HepG2 (cell line): ENCODE measurements around the gene KRT71. TPM values are rescaled to one million over a fixed set of nuclear protein-coding genes. Genes with fewer than 3 reads are reported as not detected.

Experiments used
- ATAC-seq: fragments of 200-7000 bp; cut with Tn5 transposase; 3 replicates; pipeline ENCODE4 v1.9.1; 2020; ENCODE audit warnings: mild to moderate bottlenecking, moderate library complexity
- BruUV-seq: library from RNA; stranded (reverse); fragments of 400-500 nt; replicated peaks from 2 replicates; lab custom pipeline; 2021; lab: Mats Ljungman, UMichigan
- CTCF ChIA-PET: fragments of 300-600 bp; formaldehyde crosslinking; extraction: SDS; loops from one replicate; lab custom pipeline; 2021; ENCODE audit warnings: low total read pairs, inconsistent platforms, low intra/inter-chr PET ratio; lab: Yijun Ruan, JAX
- POLR2A ChIA-PET: fragments of 350-600 bp; sonication (Branson Sonifier 250); formaldehyde crosslinking; loops from one replicate; lab custom pipeline; 2020; ENCODE audit warnings: antibody characterized with exemption, inconsistent platforms; lab: Yijun Ruan, JAX
- DNase-seq: peaks from one replicate; pipeline ENCODE4 v3.0.0-alpha.2; 2015; ENCODE audit warnings: low spot score
- FAIRE-seq: peaks from 3 replicates; lab custom pipeline; 2011; peaks lifted over from hg19 to GRCh38; lab: Jason Lieb, UNC
- H2AFZ ChIP-seq: one replicate; pipeline ENCODE4 v1.6.1; 2011; ENCODE audit warnings: low read length, inconsistent platforms
- H3K27ac ChIP-seq: fragments of 300-600 bp; 3 replicates; pipeline ENCODE4 v1.8.0; 2011; ENCODE audit warnings: mixed run types, mild to moderate bottlenecking, mixed read lengths, low read length, inconsistent platforms; ENCODE audit not compliant: insufficient read depth; ENCODE audit errors: extremely low read length
- H3K27me3 ChIP-seq, 2 experiments: fragments of 200-600 bp in 1 of 2; 2 replicates in 1 of 2; 3 replicates in 1 of 2; pipeline versions ENCODE4 v1.6.0 to v1.8.0; 2011; ENCODE audit warnings: low read length in 2 of 2, mild to moderate bottlenecking in 2 of 2, moderate library complexity in 2 of 2, inconsistent platforms in 1 of 2; ENCODE audit not compliant: insufficient read depth in 2 of 2, control insufficient read depth in 1 of 2
- H3K36me3 ChIP-seq, 2 experiments: fragments of 200-600 bp in 1 of 2; replicated peaks in 1 of 2; 2 replicates in 1 of 2; 3 replicates in 1 of 2; pipeline versions ENCODE4 v1.5.1 to v1.8.0; 2011; ENCODE audit warnings: low read length in 2 of 2, inconsistent platforms in 1 of 2; ENCODE audit not compliant: insufficient read depth in 2 of 2, control insufficient read depth in 1 of 2
- H3K4me1 ChIP-seq: 2 replicates; pipeline ENCODE4 v1.5.1; 2012; ENCODE audit warnings: low read length, inconsistent platforms; ENCODE audit not compliant: insufficient read depth
- H3K4me2 ChIP-seq: 2 replicates; pipeline ENCODE4 v1.6.0; 2011; ENCODE audit warnings: low read depth, low read length, inconsistent platforms
- H3K4me3 ChIP-seq, 3 experiments: fragments of 200-600 bp in 1 of 3; sonication (generic), shearing (Covaris generic) in 1 of 3; replicated peaks in 1 of 3; 2 replicates each; pipeline ENCODE4 v1.5.1; 2011 to 2016; ENCODE audit warnings: low read length in 3 of 3, inconsistent platforms in 2 of 3, low read depth in 2 of 3, mild to moderate bottlenecking in 2 of 3, control low read depth in 1 of 3, mixed read lengths in 1 of 3; ENCODE audit not compliant: insufficient read depth in 1 of 3
- H3K79me2 ChIP-seq: one replicate; pipeline ENCODE4 v1.6.1; 2011; ENCODE audit warnings: low read length, inconsistent platforms; ENCODE audit not compliant: insufficient read depth
- H3K9ac ChIP-seq: 2 replicates; pipeline ENCODE4 v1.6.0; 2011; ENCODE audit warnings: mild to moderate bottlenecking, low read depth, low read length, inconsistent platforms; ENCODE audit not compliant: insufficient read depth
- H3K9me3 ChIP-seq: 2 replicates; pipeline ENCODE4 v1.5.1; 2012; ENCODE audit warnings: mild to moderate bottlenecking, low read length
- H4K20me1 ChIP-seq: 2 replicates; pipeline ENCODE4 v1.6.0; 2011; ENCODE audit warnings: inconsistent platforms, mild to moderate bottlenecking, low read length, moderate library complexity; ENCODE audit not compliant: insufficient read depth
- ESRRA ChIP-seq: sonication (generic); formaldehyde crosslinking; IDR thresholded peaks from 2 replicates; pipeline ENCODE4 v1.5.1; 2020; ENCODE audit warnings: mild to moderate bottlenecking, low read depth, missing genetic modification reagents
- KDM5B ChIP-seq: sonication (generic); formaldehyde crosslinking; IDR thresholded peaks from 2 replicates; pipeline ENCODE4 v1.4.0; 2020; ENCODE audit warnings: missing genetic modification reagents, mild to moderate bottlenecking, borderline replicate concordance
- PCBP1 ChIP-seq: fragments of 200-400 bp; formaldehyde crosslinking; IDR thresholded peaks from 2 replicates; pipeline ENCODE4 v1.6.1; 2017; ENCODE audit warnings: mild to moderate bottlenecking, low read depth, low read length, borderline replicate concordance
- SMC3 ChIP-seq: IDR thresholded peaks from 2 replicates; pipeline ENCODE4 v1.6.1; 2011; ENCODE audit warnings: low read length, improper control_type of control experiment
- SUZ12 ChIP-seq: fragments of 150-350 bp; IDR thresholded peaks from 2 replicates; pipeline ENCODE4 v1.6.1; 2014; ENCODE audit warnings: low read depth, low read length
- THRA ChIP-seq: sonication (generic); formaldehyde crosslinking; IDR thresholded peaks from 2 replicates; pipeline ENCODE4 v1.4.0; 2020; ENCODE audit warnings: missing genetic modification reagents, borderline replicate concordance
- ZKSCAN8 ChIP-seq: IDR thresholded peaks from 2 replicates; pipeline ENCODE4 v1.6.1; 2016; ENCODE audit warnings: borderline replicate concordance, missing genetic modification reagents, missing compliant biosample characterization
- ZNF136 ChIP-seq: sonication (generic); formaldehyde crosslinking; IDR thresholded peaks from 2 replicates; pipeline ENCODE4 v1.8.1; 2022; ENCODE audit warnings: low read depth, mild to moderate bottlenecking, moderate library complexity, missing genetic modification reagents
- ZNF251 ChIP-seq: sonication (generic); formaldehyde crosslinking; IDR thresholded peaks from 2 replicates; pipeline ENCODE4 v1.9.0; 2021; ENCODE audit warnings: mild to moderate bottlenecking, missing genetic modification reagents
- ZNF276 ChIP-seq: sonication (generic); formaldehyde crosslinking; IDR thresholded peaks from 2 replicates; pipeline ENCODE4 v1.4.0; 2020; ENCODE audit warnings: mild to moderate bottlenecking, low read depth, missing genetic modification reagents
- ZNF883 ChIP-seq: sonication (generic); formaldehyde crosslinking; IDR thresholded peaks from 2 replicates; pipeline ENCODE4 v1.5.1; 2020; ENCODE audit warnings: mild to moderate bottlenecking, missing genetic modification reagents; ENCODE audit errors: not compliant biosample characterization
- WGBS: methylation state at CpG from one replicate; pipeline ENCODE4 v1.1.6; 2017; ENCODE audit warnings: low lambda C conversion rate; 5-methylcytosine and 5-hydroxymethylcytosine counted together
- in situ Hi-C: cut with HindIII; loops from 2 replicates; pipeline ENCODE4 v1.10.0; 2017; ENCODE audit warnings: low pct_unique_long_range_greater_than_20kb; ENCODE audit not compliant: extremely low pct_ligation_motif_present
- intact Hi-C: fragments of 100-400 bp; cut with micrococcal nuclease; formaldehyde crosslinking; loops from one replicate; pipeline ENCODE4 v1.10.0; 2022; ENCODE audit not compliant: unreplicated experiment
- polyA plus RNA-seq, 8 experiments: library from polyadenylated mRNA; depleted of rRNA in 3 of 8; stranded (reverse) in 7 of 8; unstranded in 1 of 8; fragments of >200 nt; fragmentation: Illumina TruSeq in 4 of 8; extraction: Trizol in 4 of 8; gene quantifications; 2 replicates each; pipeline versions ENCODE4 v1.2.1 to v1.2.3, GENCODE V29; 2011 to 2016; ENCODE audit warnings: low read depth in 4 of 8, missing spikeins in 1 of 8, mixed read lengths in 1 of 8; ENCODE audit not compliant: insufficient read depth in 1 of 8
- total RNA-seq, 5 experiments: library from RNA; depleted of rRNA; stranded (reverse); fragments of >200 nt; fragmentation: Illumina TruSeq; extraction: Trizol; gene quantifications; 2 replicates each; pipeline ENCODE4 v1.2.3, GENCODE V29; 2016; ENCODE audit warnings: low read depth in 1 of 5

The KRT71 gene
- total and polyA plus RNA-seq, 2 of the 13 experiments (the other 11 are each of a cell fraction or from before 2014, with no cell fraction given), result not detected

DNA sequence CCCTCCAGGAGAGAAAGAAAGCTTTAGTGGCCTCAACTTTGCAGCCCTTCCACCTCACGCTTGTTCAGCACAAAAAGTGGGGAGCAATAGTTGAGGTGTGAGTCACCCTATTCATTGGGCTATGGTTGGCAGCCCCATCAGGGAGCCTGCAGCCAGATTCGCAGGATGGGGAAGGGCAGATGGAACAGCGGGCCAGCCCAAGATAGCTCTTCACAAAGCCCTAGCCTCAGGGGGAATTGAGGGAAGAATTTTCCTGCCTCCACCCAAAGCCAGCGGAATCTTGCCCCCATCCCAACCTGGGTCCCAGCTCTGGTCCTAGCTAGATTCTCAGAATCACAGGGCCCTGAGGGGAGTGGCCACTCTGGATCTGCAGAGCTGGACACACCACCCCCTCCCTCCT is 29.1 kb downstream of the KRT71 start:
- ATAC-seq (no peak), DNase-seq (no peak), FAIRE-seq (no peak)
- Histone ChIP-seq H3K4me2 (no peak overlapping the region), H3K9me3 (no peaks in the 10 kb centered on the region), H2AFZ (no peak overlapping the region), H3K79me2 (no peaks in the 10 kb centered on the region), H3K27me3 (peaks cover 6 to 8% of the 10 kb centered on the region in 2 experiments; a peak in 3 of 5 replicates), H3K36me3 (no peaks in the 10 kb centered on the region), H3K4me1 (no peaks in the 10 kb centered on the region), H3K27ac (no peak overlapping the region), H4K20me1 (no peaks in the 10 kb centered on the region), H3K4me3 (no peak overlapping the region), H3K9ac (no peak overlapping the region)
- intact Hi-C loops, result no loop called here
- in situ Hi-C loops, result no loop called here
- TF ChIP-seq PCBP1 (no peak), KDM5B (CRISPR knock-in tag) (no peak), THRA (no peak)
- CTCF ChIA-PET, result no interaction called here
- BruUV-seq, result no TSS peak
- WGBS, result 0% methylated on average over 1 of the region's 4 CpGs
- POLR2A ChIA-PET, result no interaction called here

DNA sequence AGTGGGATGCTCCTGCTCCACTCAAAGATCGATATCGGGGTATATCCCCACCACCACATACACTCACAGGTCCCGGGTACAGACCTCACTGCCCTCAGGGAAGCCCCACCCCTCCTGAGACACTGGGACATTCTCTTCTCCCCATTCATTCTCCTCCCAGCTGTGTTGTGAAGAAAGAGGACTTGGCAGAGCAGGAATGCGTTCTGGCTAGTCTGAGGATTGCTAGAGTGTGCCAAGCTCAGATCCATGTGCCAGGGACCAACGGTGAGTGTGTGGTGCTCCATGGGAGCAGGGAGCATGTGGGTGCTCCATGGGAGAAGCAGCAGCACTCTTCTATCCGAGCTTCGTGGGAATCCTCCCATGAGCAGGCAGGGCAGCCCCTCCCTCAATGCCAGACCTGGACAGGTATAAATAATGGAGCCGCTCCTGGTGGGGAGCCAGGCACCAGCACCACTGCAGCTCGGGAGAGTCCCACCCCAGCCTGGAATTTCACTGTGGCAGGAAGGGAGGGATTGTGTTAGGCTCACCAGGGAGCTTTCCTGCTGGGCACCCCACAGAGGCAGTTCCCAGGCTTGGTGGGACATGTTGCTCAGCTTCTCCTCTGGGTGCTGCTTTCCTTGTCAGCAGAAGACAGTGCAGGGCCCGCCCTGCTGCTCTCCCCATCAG is 30.5 kb downstream of the KRT71 start:
- H3K9me3 ChIP-seq, result no peaks in the 10 kb centered on the region
- no peak for TF ChIP-seq ESRRA (CRISPR knock-in tag)
- no peak for TF ChIP-seq ZNF136 (CRISPR knock-in tag)
- TF ChIP-seq ZNF276, result no peak
- no peak for TF ChIP-seq ZNF251 (CRISPR knock-in tag)
- no peak for TF ChIP-seq SUZ12
- no peak for TF ChIP-seq ZKSCAN8 (CRISPR knock-in tag)
- no peak for TF ChIP-seq SMC3
- no peak for TF ChIP-seq ZNF883
- TF ChIP-seq, all 625 proteins: peak for 0
- ATAC-seq (no peak), FAIRE-seq (no peak), DNase-seq (no peak)
- WGBS, result 5% methylated on average over 4 of the region's 10 CpGs
- no peak overlapping the region for H3K27ac ChIP-seq
- in situ Hi-C loops (no loop called here), intact Hi-C loops (no loop called here)
- H2AFZ ChIP-seq, result no peak overlapping the region
- H3K4me1 ChIP-seq, result no peaks in the 10 kb centered on the region
- H3K4me3 ChIP-seq, result no peak overlapping the region
- peaks cover 4 to 8% of the 10 kb centered on the region in 2 experiments; a peak in 2 of 5 replicates for H3K27me3 ChIP-seq
- H3K9ac ChIP-seq, result no peak overlapping the region
- no TSS peak for BruUV-seq
- H3K36me3 ChIP-seq, result no peaks in the 10 kb centered on the region
- no peaks in the 10 kb centered on the region for H3K79me2 ChIP-seq
- H4K20me1 ChIP-seq, result no peaks in the 10 kb centered on the region
- no peak overlapping the region for H3K4me2 ChIP-seq
- ChIA-PET CTCF (no interaction called here), POLR2A (no interaction called here)
